SH-SY5Y (cell line): ENCODE measurements around the gene TOM1.

Experiments
- GATA2 ChIP-seq: IDR thresholded peaks from 2 replicates; pipeline ENCODE4 v1.6.1; 2011; ENCODE audit warnings: mild to moderate bottlenecking, low read depth, low read length
- GATA3 ChIP-seq: IDR thresholded peaks from 2 replicates; pipeline ENCODE4 v1.6.1; 2011; ENCODE audit warnings: low read depth, mild to moderate bottlenecking, low read length, moderate library complexity

Gene TOM1

GRCh38 chr22:35326854-35327562 lies 27.3 kb downstream of the TOM1 start:
- TF ChIP-seq GATA2, result no peak
- no peak for TF ChIP-seq GATA3

DNA sequence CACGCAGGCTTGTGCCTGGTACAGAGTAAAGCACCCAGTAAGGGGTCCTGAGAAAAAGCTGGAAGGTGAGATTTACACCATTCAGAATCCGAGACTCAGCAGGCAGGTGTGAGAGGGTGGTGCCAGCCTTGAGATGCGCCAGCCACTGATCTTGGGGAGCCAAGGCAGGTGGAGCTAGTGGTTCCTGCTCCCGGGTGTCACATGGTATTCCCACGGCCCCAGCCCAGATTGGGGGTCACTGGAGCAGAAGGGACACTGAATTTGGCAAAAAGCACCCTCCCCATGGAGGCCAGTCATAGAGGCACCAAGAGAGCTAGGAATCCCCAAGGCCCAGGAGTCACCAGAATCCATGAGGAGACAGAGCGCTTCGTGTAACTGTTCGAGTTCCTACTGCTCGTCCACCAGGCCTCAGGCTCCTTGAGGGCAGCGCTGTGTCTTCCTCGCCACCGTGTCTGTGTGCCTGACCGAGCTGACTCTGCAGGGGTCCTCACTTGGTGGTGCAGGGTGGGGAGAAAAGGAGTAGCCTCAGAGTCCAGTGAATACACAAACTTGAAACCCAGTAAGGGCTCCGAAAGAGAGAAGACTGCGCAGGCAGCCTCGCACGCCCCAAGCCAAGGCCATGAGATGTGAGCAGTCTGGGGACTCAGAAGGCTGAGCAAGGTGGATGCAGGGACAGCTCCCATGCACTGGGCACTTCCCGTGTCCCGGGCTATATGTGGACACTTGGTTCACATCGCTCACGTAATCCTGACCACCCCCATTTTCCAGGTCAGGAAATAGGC lies 28.2 kb downstream of the TOM1 start:
- TF ChIP-seq GATA3 (no peak), GATA2 (no peak)

GRCh38 chr22:35328472-35328885 lies 28.8 kb downstream of the TOM1 start:
- TF ChIP-seq GATA3, result no peak
- TF ChIP-seq GATA2, result no peak

- TF ChIP-seq GATA3, result no peak
- no peak for TF ChIP-seq GATA2
Measured at GRCh38 chr22:35329114-35329847, 29.6 kb downstream of the TOM1 start.

DNA sequence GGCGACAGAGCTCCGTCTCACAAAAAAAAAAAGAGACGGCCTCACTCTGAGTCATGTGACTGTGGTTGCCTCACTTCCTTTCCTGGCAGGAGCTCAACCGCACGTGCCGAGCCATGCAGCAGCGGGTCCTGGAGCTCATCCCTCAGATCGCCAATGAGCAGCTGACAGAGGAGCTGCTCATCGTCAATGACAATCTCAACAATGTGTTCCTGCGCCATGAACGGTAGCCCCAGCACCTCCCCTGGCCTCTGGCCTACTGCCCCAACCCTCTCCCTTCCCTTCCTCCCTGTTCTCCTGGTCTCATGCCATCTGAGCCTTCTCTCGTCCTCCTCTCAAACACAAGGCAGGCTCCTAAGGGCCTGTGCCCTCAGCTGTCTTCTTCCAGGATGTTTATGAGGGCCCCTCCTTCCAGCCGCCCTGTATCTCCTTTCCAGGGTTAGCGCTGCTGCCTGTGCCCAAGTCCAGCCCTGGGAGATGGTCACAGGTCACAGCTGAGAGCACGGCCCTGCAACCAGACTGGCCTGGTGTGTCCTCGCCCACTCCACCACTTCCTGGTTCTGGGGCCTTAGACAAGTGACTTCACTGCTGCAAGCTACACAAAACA lies 30.7 kb downstream of the TOM1 start:
- no peak for TF ChIP-seq GATA2
- TF ChIP-seq GATA3, result no peak

- TF ChIP-seq GATA3 (no peak), GATA2 (no peak)
Measured at GRCh38 chr22:35332278-35332677, 32.6 kb downstream of the TOM1 start.

DNA sequence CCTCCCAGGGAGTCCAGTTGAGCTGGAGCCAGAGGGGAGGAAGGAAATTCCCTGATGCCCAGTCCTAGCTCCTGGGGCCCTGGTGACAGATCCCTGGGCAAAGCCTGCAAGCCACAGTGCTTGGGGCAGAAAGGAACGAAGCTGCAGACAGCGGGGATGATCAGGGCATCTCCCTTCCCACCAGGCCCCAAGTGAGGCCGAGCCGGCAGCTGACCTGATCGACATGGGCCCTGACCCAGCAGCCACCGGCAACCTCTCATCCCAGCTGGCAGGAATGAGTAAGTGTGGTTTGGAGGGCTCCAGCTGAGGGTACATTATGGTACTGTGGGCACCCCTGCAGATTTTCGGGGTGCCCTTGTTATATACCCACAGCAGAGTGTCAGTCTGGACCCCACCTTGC lies 33.5 kb downstream of the TOM1 start:
- TF ChIP-seq GATA3 (no peak), GATA2 (no peak)

- TF ChIP-seq GATA3 (no peak), GATA2 (no peak)
Measured at GRCh38 chr22:35334004-35334403, 34.3 kb downstream of the TOM1 start.

DNA sequence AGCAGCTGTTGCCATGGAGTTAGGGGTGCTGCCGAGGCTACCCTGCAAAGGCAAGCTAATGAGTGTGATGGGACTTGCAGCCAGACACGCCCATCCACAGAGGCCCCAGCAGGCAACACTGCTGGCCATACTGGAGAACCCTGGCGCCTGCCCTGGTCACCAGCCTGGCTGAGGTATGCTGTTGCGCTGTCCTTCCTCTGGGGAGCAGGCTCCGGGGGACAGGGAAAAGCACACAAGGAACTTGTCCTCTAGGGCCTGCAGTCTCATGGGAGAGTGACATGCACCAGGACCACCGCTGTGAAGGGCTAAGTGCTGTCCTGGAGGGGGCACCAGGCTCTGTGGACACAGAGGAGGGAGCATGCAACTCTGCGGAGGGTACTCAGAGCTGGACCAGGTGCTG lies 35.8 kb downstream of the TOM1 start:
- TF ChIP-seq GATA2 (no peak), GATA3 (no peak)

DNA sequence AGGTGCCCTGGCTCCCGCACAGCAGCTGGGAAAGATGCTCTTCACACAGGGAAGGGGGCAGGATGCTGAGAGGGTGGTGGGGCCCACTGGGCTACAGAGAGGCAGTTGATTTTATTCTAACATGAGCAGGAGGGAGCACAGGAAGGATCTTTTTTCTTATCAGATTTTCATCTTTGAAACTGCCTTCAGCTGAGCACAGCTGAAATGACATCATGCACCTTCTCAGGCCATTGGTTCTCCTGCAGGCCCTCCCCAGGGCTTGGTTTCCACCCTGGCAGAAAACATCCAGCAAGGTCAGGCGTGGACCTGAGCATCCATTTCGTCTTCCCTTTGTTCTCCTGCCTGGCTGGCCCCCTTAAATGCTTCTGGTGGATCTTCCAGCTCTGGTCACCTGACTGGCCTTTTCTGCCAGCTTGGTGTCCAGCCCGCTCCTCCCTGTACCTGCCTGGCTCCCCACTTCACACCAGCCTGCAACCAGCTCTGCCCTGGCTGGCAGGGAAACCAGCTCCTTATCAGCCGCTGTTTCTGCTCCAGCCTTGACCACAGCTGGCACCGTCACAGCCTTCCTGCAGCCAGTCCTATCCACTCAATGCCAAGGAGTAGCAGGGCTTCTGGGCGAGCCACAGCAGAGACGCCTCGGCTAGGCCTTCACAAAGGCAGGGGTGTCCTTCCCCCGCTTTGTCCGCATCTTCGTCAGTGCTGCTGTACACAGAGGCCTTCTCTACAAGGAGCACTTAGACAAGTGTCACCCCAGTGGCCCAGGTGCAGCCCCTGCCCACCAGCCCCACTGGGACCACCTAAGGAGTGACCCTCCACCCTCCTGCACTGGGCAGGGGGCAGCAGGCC lies 36.5 kb downstream of the TOM1 start:
- TF ChIP-seq GATA2 (peak; percentile 36; the same call in 1 of the 2 replicates), GATA3 (no peak)

GRCh38 chr22:35337932-35338331 lies 38.2 kb downstream of the TOM1 start:
- no peak for TF ChIP-seq GATA3
- no peak for TF ChIP-seq GATA2

DNA sequence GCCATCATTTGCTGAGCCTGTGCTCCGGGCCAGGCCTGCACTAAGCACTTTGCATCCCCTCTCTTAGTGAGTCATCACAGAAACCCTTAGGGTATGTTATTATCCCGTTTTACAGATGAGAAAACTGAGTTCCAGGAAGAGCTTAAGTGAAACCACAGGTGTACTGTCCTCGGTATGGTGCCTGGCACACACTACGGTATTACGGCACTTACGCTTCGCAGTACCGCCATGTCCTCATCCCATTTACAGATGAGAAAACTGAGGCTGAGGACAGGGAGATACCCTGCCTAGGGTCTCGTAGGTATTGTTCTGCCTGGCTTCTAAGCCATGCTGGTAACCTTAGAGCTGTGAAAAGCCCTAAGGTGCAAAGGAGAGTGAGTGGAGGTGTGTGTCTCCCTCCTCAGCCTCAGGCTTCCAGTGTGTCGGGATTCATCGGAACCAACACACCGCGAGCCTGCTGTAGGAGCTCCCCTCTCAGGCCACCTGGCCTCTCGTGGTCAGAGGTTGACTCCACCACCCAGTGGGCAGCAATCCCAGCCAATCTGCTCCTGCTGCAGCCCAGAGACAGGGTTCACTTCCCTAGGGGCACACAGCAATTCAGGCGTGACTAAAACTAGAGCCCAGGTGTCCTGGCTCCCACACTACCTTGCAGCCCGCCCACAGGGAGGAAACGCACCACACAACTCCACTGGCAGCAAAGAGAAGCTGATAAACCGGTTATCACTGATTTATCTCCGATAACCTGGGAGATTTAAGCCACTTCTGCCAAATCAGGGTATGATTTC lies 41.6 kb downstream of the TOM1 start:
- TF ChIP-seq GATA3 (no peak), GATA2 (no peak)
